Hypothalamus (tissue), 51 donors: ENCODE measurements around the gene RNF2.

Experiments used
- DNase-seq, 51 donors: peaks; one replicate each; lab custom pipeline; 2025; lab: John Stamatoyannopoulos, UW

RNF2 gene

GRCh38 chr1:185091480-185091879 is 46.1 kb downstream of the RNF2 start:
- DNase-seq, result no peak

- DNase-seq, result no peak
Observed at GRCh38 chr1:185094761-185095160, 49.4 kb downstream of the RNF2 start.

GRCh38 chr1:185096531-185096930 is 51.2 kb downstream of the RNF2 start:
- DNase-seq, result no peak

- no peak for DNase-seq
Observed at GRCh38 chr1:185104083-185104482, 58.7 kb downstream of the RNF2 start.

- DNase-seq, result no peak
Observed at GRCh38 chr1:185105121-185105520, 59.8 kb downstream of the RNF2 start.

GRCh38 chr1:185108321-185108720 is 63.0 kb downstream of the RNF2 start:
- DNase-seq, result no peak

- DNase-seq, result no peak
Observed at GRCh38 chr1:185110145-185110544, 64.8 kb downstream of the RNF2 start.

GRCh38 chr1:185111873-185112272 is 66.5 kb downstream of the RNF2 start:
- DNase-seq, result no peak

GRCh38 chr1:185112356-185112755 is 67.0 kb downstream of the RNF2 start:
- no peak for DNase-seq

GRCh38 chr1:185129708-185130107 is 84.3 kb downstream of the RNF2 start:
- DNase-seq, result no peak

- DNase-seq, result no peak
Observed at GRCh38 chr1:185132534-185132933, 87.2 kb downstream of the RNF2 start.

- DNase-seq, result no peak
Observed at GRCh38 chr1:185137896-185138545, 92.7 kb downstream of the RNF2 start.

GRCh38 chr1:185139246-185139645 is 93.9 kb downstream of the RNF2 start:
- DNase-seq, result no peak

GRCh38 chr1:185144233-185144632 is 98.9 kb downstream of the RNF2 start:
- no peak for DNase-seq

GRCh38 chr1:185151215-185151614 is 105.9 kb downstream of the RNF2 start:
- no peak for DNase-seq
